Heart left ventricle (tissue), 13 donors: Measurements from ENCODE around the gene CXCL1.

Experiments
- CTCF ChIP-seq, 12 donors: fragments of 200-600 bp; sonication (generic) in 4 of 12; IDR thresholded peaks; one replicate each; pipeline versions ENCODE4 v1.5.0 to v1.8.0; 2018 to 2022; ENCODE audit warnings: antibody characterized with exemption in 12 of 12, mild to moderate bottlenecking in 5 of 12
- POLR2A ChIP-seq, 2 donors: fragments of 450-650 bp; IDR thresholded peaks; one replicate each; pipeline ENCODE4 v1.6.1; 2017; ENCODE audit warnings: antibody characterized with exemption in 2 of 2, mild to moderate bottlenecking in 2 of 2, moderate library complexity in 2 of 2
- donor health status: ischemic (EF 13 %, LVEDD 7.1; RV severe dilation, severe dysfunction).
- donor health status: DM: no; HTN: yes; CAD: no.
- donor health status: DM: no; HTN: no; CAD: no.
- donor health status: ischemic (EF 25% LVEDD 6.9; RV normal size, moderate dysfunction).
- donor health status: ischemic (EF 25% LVEDD 5.7; RV mildly dilated, moderate dysfunction).
- donor health status: ischemic (EF 35%, LVEDD 5.7; RV mildly dilated, moderate dysfunction).
- donor health status: nonischemic (EF 11% LVEDD 7.7; RV severe dilation, severe dysfunction).
- donor health status: DM: yes; HTN: yes; CAD: no.
- donor health status: PGD.
- donor health status: ischemic (EF 29% LVEDD 5.4; RV normal size, mild dysfunction).
- donor health status: nonischemic (EF 23%, LVEDD 6.1; RV moderate dilation, normal function).

- TF ChIP-seq CTCF (IDR thresholded peaks at IDR 0.05) (no peak), POLR2A (IDR thresholded peaks at IDR 0.05) (no peak)
Observed at GRCh38 chr4:73822812-73823504, 46.2 kb upstream of the CXCL1 start.
